Measurements from ENCODE around the gene FGF2. TPM values are rescaled to one million over a fixed set of nuclear protein-coding genes. Genes with fewer than 3 reads are reported as not detected.

FGF2 gene
- total RNA-seq, 8 experiments from 2014 or later: 6.0 to 40.3 (median 9.5) TPM

DNA sequence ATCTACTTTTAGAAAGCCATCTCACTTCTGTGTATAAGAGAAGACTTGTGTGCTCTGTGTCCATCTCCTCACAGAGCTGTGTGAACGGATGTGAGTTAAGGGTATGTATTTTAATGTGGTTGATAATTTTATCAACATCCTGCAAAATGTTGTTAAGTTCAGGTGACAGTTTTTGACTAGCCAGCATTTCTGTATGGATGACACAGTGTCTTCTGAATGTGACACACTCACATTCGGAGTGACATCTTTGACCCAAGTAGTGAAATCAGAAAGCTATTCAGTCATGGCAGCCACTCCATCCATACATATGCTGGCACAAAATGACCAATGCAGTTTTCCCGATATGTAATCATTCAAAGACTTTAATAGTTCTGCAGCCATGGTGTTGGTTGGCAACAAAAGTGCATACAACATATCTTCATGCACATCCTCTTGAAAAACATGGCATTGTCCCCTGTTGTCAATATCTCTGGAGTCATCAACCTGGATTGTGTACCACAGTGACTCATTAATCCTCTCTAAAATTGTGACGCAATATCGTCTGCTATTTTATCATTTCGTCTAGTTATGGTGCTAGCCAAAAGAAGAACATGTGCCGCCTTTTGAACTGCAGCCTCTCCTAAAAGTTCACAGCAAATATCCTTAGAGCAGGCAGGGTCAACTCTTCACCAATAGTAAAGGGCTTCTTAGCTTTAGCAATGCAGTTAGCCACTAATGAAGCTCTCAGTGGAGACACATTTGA is 6.8 kb upstream of the FGF2 start:
- Histone ChIP-seq H3K4me3 (no peak overlapping the region), H3K27ac (no peak overlapping the region), H3K4me1 (replicated peaks in 1 of 2) (no peaks in the 10 kb centered on the region)
- no peak for ATAC-seq (replicated peaks in 6 of 8)
- 34 to 100% (median 82%) methylated on average over 1 to 7 of the region's 7 CpGs; no CpG with 5 or more reads in 1 of the 10 experiments for WGBS, 10 experiments
- in situ Hi-C loops (cut with MboI; ENCODE audit: low pct_unique_long_range_greater_than_20kb in 2 of 9, low sequenced_read_pairs in 9 of 9, unreplicated experiment in 9 of 9): no loop called here

DNA sequence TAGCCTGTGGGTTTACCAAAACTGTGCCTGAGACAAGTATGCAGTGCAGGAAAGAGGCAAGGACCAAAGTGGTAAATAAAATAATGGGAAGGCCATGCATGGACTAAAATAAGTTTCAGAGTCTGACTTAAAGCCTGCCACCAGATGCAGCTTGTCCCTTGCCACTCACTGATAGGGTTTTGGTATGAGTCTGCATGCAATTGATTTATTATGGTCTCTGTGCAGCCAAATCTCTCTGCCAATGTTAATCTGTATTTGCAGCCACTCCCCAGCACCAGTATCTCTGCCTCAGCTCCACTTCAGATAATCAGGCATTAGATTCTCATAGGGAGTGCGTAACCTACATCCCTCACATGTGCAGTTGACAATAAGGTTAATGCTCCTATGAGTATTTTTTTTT is 5.5 kb upstream of the FGF2 start:
- in situ Hi-C loops (cut with MboI; ENCODE audit: low pct_unique_long_range_greater_than_20kb in 2 of 9, low sequenced_read_pairs in 9 of 9, unreplicated experiment in 9 of 9): no loop called here
- H3K4me3 ChIP-seq: no peak overlapping the region
- H3K4me1 ChIP-seq (replicated peaks in 1 of 2): no peaks in the 10 kb centered on the region
- ATAC-seq (replicated peaks in 6 of 8): no peak
- 86 to 100% (median 100%) methylated on average over 1 of the region's 1 CpG; no CpG with 5 or more reads in 4 of the 10 experiments for WGBS, 10 experiments
- no peak overlapping the region for H3K27ac ChIP-seq

DNA sequence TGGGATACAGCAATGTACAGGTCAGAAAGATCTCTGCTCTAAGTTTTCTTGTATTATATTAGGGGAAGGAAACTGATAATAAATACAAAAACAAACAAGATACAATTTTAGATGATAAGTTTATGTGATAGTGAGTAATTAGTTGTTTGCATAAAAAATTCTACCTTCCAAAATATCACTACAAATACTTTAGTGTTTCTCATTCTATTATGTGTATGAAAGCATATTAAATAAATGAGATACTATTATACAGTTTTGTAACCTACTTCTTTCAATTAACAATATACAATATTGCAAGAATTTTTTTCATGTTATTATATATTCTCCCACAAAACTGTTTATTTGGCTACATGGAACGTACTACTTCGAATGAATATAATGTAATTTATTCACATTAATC is 4.2 kb upstream of the FGF2 start:
- H3K27ac ChIP-seq: no peak overlapping the region

DNA sequence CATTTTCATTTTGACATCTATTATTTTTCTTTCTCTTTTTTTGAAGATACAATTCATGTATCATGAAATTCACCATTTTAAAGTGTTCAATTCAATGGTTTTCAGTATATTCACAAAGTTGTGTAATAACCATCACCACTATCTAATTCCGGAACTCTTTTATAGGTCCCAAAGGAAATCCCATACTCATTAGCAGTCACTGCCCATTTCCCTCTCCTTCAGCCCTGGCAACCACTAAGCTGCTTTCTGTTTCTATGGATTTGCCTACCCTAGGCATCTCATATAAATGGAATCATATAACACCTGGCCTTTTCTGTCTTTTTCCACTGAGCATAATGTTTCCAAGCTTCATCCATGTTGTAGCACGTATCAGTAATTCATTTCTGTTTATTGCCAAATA is 3.2 kb upstream of the FGF2 start:
- in situ Hi-C loops (cut with MboI; ENCODE audit: low pct_unique_long_range_greater_than_20kb in 2 of 9, low sequenced_read_pairs in 9 of 9, unreplicated experiment in 9 of 9): no loop called here
- no peak for ATAC-seq (replicated peaks in 6 of 8)
- H3K4me3 ChIP-seq: no peak overlapping the region
- H3K27ac ChIP-seq: no peak overlapping the region
- peaks cover 4 to 5% of the 10 kb centered on the region in 2 donors for H3K4me1 ChIP-seq (replicated peaks in 1 of 2)
- WGBS, 10 experiments: 43 to 100% (median 82%) methylated on average over 1 to 2 of the region's 2 CpGs

More for the DNA sequence above, 4.2 kb upstream of the FGF2 start:
- Histone ChIP-seq H3K4me3 (no peak overlapping the region), H3K4me1 (replicated peaks in 1 of 2) (no peaks in the 10 kb centered on the region)
- 83 to 100% (median 100%) methylated on average over 1 to 2 of the region's 2 CpGs; no CpG with 5 or more reads in 1 of the 10 experiments for WGBS, 10 experiments
- ATAC-seq (replicated peaks in 6 of 8): no peak
- in situ Hi-C loops (cut with MboI; ENCODE audit: low pct_unique_long_range_greater_than_20kb in 2 of 9, low sequenced_read_pairs in 9 of 9, unreplicated experiment in 9 of 9): no loop called here

DNA sequence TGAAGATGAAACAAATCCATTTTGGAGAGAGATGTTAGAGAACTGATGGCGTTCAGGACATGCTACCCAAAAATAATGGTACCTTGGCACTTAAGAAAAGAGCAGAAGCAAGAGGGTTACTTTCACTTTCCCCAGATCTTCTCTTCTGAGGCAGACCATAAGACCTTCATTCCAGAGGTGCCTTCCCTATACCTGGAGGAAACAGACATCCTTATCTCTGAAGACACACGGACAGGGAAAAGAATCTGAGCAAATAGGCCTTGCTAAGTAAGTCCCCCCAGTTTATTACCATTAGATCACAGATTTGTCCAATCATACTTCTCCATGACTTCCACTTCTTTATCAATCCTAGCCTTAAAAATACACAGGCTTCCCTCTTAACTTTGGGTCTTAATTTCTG is 2.0 kb upstream of the FGF2 start:
- Histone ChIP-seq H3K4me1 (replicated peaks in 1 of 2) (peaks cover 8 to 10% of the 10 kb centered on the region in 2 donors), H3K27ac (no peak overlapping the region)

DNA sequence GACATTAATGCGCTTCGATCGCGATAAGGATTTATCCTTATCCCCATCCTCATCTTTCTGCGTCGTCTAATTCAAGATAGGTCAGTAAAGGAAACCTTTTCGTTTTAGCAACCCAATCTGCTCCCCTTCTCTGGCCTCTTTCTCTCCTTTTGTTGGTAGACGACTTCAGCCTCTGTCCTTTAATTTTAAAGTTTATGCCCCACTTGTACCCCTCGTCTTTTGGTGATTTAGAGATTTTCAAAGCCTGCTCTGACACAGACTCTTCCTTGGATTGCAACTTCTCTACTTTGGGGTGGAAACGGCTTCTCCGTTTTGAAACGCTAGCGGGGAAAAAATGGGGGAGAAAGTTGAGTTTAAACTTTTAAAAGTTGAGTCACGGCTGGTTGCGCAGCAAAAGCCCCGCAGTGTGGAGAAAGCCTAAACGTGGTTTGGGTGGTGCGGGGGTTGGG is 528 bp upstream of the FGF2 start:
- peak overlapping the region; percentile 63 to 99 (median 75) for H3K4me3 ChIP-seq
- peaks cover 8 to 10% of the 10 kb centered on the region in 2 donors for H3K4me1 ChIP-seq (replicated peaks in 1 of 2)
- ATAC-seq (replicated peaks in 6 of 8): no peak
- 0 to 59% (median 29%) methylated on average over 3 to 14 of the region's 18 CpGs; no CpG with 5 or more reads in 1 of the 10 experiments for WGBS, 10 experiments
- H3K27ac ChIP-seq: no peak overlapping the region
- in situ Hi-C loops (cut with MboI; ENCODE audit: low pct_unique_long_range_greater_than_20kb in 2 of 9, low sequenced_read_pairs in 9 of 9, unreplicated experiment in 9 of 9): no loop called here

More for the DNA sequence above, 2.0 kb upstream of the FGF2 start:
- in situ Hi-C loops (cut with MboI; ENCODE audit: low pct_unique_long_range_greater_than_20kb in 2 of 9, low sequenced_read_pairs in 9 of 9, unreplicated experiment in 9 of 9): no loop called here
- no peak overlapping the region for H3K4me3 ChIP-seq
- 60 to 100% (median 100%) methylated on average over 1 to 2 of the region's 2 CpGs; no CpG with 5 or more reads in 1 of the 10 experiments for WGBS, 10 experiments
- ATAC-seq (replicated peaks in 6 of 8): no peak

DNA sequence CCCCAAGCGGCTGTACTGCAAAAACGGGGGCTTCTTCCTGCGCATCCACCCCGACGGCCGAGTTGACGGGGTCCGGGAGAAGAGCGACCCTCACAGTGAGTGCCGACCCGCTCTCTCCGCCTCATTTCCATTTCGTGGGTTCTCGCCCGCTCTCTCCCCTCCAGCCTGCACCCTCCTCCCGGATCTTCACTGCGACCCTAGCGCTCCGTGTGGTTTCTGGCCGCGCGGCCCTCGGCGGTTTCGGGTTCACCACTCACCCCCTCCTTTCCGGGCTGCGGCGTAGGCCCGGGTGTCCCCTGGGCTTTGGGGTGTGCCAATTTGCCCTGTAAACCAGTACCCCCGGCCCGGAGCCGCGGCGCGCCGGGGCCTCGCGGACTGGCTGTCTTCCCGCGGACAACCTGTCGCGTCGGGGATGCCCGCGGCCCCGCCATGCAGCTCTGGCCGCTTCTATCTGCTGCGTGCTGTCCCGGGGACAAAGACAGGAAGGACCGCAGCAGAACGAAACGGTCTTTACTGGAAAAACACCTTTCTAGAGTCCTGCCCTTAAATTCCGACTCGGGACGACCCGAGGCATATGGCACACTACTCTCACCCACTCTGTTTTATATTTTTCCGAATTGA is 737 bp downstream of the FGF2 start:
- H3K27ac ChIP-seq: no peak overlapping the region
- ATAC-seq (replicated peaks in 6 of 8): peak; percentile 55 to 76 (median 66)
- in situ Hi-C loops (cut with MboI; ENCODE audit: low pct_unique_long_range_greater_than_20kb in 2 of 9, low sequenced_read_pairs in 9 of 9, unreplicated experiment in 9 of 9): no loop called here
- H3K4me1 ChIP-seq (replicated peaks in 1 of 2): peaks cover 8 to 10% of the 10 kb centered on the region in 2 donors
- 0 to 14% (median 0%) methylated on average over 1 to 23 of the region's 57 CpGs for WGBS, 10 experiments
- H3K4me3 ChIP-seq: peak overlapping the region; percentile 63 to 99 (median 75)

DNA sequence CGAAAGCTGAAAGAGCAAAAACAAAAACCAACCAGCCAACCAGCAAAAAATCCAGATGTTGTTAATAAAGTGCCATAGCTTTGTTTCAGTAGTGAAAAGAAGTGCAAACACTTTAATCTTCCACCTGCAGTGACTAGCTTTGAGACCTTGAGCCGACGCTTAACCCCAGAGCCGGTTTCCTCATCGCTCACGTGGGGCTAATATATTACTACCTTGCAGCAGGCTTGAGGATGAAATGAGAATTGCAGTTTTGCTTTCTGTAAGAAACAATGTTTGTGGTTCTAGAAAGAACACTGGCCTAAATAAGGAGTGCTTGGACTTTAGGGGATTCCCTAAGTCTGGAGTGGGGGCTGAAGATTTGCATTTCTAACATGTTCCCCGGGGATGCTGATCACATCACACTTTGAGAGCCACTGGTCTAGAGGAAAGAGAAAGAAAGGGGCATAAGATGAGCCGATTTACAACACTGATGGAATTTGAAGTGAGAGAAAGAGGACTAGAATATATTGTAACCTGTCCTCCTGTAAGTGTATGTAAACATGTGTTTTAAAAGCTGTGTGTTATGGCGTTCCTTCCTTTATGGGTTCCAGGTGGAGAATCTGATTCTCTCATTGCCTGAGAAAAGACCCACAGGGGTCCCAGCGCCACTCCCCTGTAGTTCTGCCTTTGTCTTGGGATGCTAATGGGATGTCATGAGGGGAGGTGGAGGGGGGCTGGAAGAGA is 1.4 kb downstream of the FGF2 start:
- in situ Hi-C loops (cut with MboI; ENCODE audit: low pct_unique_long_range_greater_than_20kb in 2 of 9, low sequenced_read_pairs in 9 of 9, unreplicated experiment in 9 of 9): no loop called here
- Histone ChIP-seq H3K4me1 (replicated peaks in 1 of 2) (peaks cover 8 to 10% of the 10 kb centered on the region in 2 donors), H3K4me3 (peak overlapping the region; percentile 63 to 99 (median 75)), H3K27ac (no peak overlapping the region)
- ATAC-seq (replicated peaks in 6 of 8): peak; percentile 34 to 60 (median 46)
- WGBS, 10 experiments: 0 to 15% (median 3%) methylated on average over 1 to 8 of the region's 10 CpGs

DNA sequence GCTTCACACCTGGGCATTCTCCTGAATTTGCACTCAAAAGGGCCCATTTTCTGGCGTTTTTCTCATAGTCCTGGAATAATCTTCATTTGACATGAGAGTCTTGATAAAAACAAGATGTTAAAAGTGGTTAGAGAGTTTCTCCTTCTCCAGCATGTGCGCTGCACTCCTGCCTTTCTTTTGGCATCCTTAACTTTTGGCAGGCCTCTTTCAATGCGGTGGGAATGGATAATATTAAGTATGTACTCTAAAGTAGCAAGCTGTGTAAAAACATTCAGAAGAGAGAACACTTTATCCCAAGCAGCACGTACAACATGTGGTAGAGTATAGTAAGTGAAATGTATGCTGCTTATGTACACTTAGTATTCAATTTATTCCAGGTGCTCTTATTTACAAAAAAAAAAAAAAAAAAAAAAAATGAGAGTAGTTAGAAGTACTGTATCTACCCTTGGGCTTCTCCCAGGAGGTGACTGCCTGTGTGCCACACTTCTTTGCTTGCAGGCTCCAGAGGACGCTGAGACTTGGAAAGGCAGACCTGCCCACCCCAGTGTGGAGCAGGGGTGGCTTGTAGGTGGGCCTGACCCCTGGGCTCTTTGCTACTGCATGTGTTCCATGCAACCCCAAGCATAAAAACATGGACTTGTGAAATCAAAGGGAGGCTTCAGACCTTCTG is 3.9 kb downstream of the FGF2 start:
- Histone ChIP-seq H3K4me1 (replicated peaks in 1 of 2) (peaks cover 8 to 10% of the 10 kb centered on the region in 2 donors), H3K4me3 (no peak overlapping the region), H3K27ac (no peak overlapping the region)
- no peak for ATAC-seq (replicated peaks in 6 of 8)
- in situ Hi-C loops (cut with MboI; ENCODE audit: low pct_unique_long_range_greater_than_20kb in 2 of 9, low sequenced_read_pairs in 9 of 9, unreplicated experiment in 9 of 9): no loop called here
- 17 to 100% (median 82%) methylated on average over 3 to 5 of the region's 5 CpGs; no CpG with 5 or more reads in 2 of the 10 experiments for WGBS, 10 experiments

DNA sequence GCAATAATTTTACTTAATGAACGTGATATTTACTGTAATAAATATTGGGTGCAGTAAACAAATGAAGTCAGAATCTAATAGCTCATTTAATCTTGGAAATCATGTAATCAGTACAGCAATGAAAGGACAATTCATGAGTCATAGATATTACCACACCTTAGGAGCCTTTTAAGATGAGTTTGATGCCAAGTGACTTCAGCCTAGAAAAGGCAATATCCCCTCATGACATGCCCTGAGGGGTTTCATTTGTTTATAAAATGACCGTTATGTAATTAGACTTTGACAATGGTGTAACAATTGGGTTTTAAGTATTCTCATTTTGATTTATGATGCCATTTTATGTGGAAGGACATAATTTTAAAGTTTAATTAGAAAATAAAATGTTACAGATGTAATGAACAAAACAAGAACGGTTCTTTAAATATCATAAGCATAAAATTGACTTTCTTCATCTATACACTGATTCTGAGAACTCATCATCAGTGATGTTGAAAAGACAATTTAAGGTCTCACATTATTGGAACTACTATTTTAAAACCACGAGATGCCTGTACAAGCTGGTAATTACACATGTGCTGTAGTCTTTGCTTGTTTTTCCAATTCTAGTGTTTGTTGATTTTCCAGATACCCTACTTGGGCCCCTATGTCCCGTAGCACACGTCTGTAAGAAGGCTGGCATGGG is 5.0 kb downstream of the FGF2 start:
- ATAC-seq (replicated peaks in 6 of 8): no peak
- in situ Hi-C loops (cut with MboI; ENCODE audit: low pct_unique_long_range_greater_than_20kb in 2 of 9, low sequenced_read_pairs in 9 of 9, unreplicated experiment in 9 of 9): no loop called here
- 24 to 100% (median 88%) methylated on average over 1 to 6 of the region's 6 CpGs; no CpG with 5 or more reads in 1 of the 10 experiments for WGBS, 10 experiments
- Histone ChIP-seq H3K4me3 (no peak overlapping the region), H3K27ac (no peak overlapping the region), H3K4me1 (replicated peaks in 1 of 2) (peaks cover 8 to 10% of the 10 kb centered on the region in 2 donors)

DNA sequence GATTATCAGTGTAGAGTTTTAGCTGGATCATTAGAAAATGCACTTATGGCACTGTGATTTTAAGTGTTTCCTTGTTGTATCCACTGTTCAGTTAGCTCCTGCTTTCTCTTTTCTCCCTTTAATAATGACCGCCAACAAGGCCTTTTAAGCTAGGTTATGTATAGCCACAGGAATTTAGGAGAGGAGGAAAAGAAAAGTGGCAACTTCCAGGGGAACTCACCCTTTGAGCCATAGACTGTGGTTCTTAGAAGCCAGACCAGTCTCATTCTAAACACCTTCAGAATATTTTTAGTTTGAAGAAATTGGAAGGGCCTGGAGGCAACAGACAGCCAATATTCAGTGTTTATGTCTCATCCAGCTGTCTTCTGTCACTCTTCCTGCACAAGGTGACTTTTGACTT is 6.1 kb downstream of the FGF2 start:
- in situ Hi-C loops (cut with MboI; ENCODE audit: low pct_unique_long_range_greater_than_20kb in 2 of 9, low sequenced_read_pairs in 9 of 9, unreplicated experiment in 9 of 9): no loop called here
- no peak overlapping the region for H3K27ac ChIP-seq
- peaks cover 8 to 10% of the 10 kb centered on the region in 2 donors for H3K4me1 ChIP-seq (replicated peaks in 1 of 2)
- no peak overlapping the region for H3K4me3 ChIP-seq
- ATAC-seq (replicated peaks in 6 of 8): no peak
- WGBS, 10 experiments: 83 to 100% (median 100%) methylated on average over 1 of the region's 1 CpG; no CpG with 5 or more reads in 3 of the 10 experiments

DNA sequence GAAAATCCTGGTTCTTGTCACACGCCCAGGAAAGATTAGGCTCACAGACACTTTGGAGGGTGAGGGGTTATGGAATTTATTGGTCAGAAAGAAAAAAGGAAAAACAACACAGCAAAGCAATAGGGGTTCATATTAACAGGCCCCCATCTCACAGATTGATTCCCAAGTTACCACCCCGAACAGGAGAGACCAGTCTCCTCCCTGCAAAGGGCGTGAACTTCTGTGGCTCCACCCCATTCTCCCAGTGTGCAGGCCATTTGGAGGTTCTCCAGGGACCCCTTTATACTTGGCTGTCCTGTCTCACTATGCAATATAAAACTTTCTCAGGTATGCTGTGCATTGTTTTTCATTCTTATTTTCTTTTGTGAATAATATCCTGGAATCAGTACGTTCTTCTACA is 7.4 kb downstream of the FGF2 start:
- in situ Hi-C loops (cut with MboI; ENCODE audit: low pct_unique_long_range_greater_than_20kb in 2 of 9, low sequenced_read_pairs in 9 of 9, unreplicated experiment in 9 of 9): no loop called here
- Histone ChIP-seq H3K27ac (no peak overlapping the region), H3K4me3 (no peak overlapping the region), H3K4me1 (replicated peaks in 1 of 2) (peaks cover 0 to 2% of the 10 kb centered on the region in 2 donors)
- no peak for ATAC-seq (replicated peaks in 6 of 8)
- WGBS, 10 experiments: 83 to 100% (median 92%) methylated on average over 2 to 4 of the region's 4 CpGs

All from motor neuron (in vitro differentiated cells).